ENCODE data around the gene DLL4.

- TF ChIP-seq CTCF (IDR thresholded peaks at IDR 0.05) (no peak), POLR2A (IDR thresholded peaks at IDR 0.05) (no peak), EP300 (IDR thresholded peaks at IDR 0.05) (no peak)
Observed at GRCh38 chr15:40922608-40923005, 6.5 kb upstream of the DLL4 start.
